HG02678 (cell line): Measurements from ENCODE around the gene MRPL33.

Source experiments
- ATAC-seq: cut with Tn5 transposase; IDR thresholded peaks from one replicate; pipeline ENCODE4 v1.9.1; 2021; ENCODE audit warnings: mild to moderate bottlenecking, moderate library complexity; ENCODE audit not compliant: unreplicated experiment

The MRPL33 gene

GRCh38 chr2:27773959-27774358 is 2.4 kb downstream of the MRPL33 start:
- ATAC-seq: no peak

- ATAC-seq: no peak
Observed at GRCh38 chr2:27776097-27776496, 4.6 kb downstream of the MRPL33 start.

- ATAC-seq: no peak
Observed at GRCh38 chr2:27776696-27777095, 5.2 kb downstream of the MRPL33 start.

- ATAC-seq: no peak
Observed at GRCh38 chr2:27779417-27780055, 8.0 kb downstream of the MRPL33 start.

GRCh38 chr2:27781496-27781895 is 10.0 kb downstream of the MRPL33 start:
- no peak for ATAC-seq

- no peak for ATAC-seq
Observed at GRCh38 chr2:27782701-27783100, 11.2 kb downstream of the MRPL33 start.

GRCh38 chr2:27790796-27791195 is 19.3 kb downstream of the MRPL33 start:
- ATAC-seq: no peak

GRCh38 chr2:27792759-27793158 is 21.2 kb downstream of the MRPL33 start:
- ATAC-seq: no peak

GRCh38 chr2:27795093-27795834 is 23.7 kb downstream of the MRPL33 start:
- no peak for ATAC-seq

- ATAC-seq: no peak
Observed at GRCh38 chr2:27795868-27796277, 24.4 kb downstream of the MRPL33 start.

GRCh38 chr2:27796791-27797765 is 25.6 kb downstream of the MRPL33 start:
- no peak for ATAC-seq

GRCh38 chr2:27797841-27798240 is 26.3 kb downstream of the MRPL33 start:
- no peak for ATAC-seq

- ATAC-seq: no peak
Observed at GRCh38 chr2:27798486-27798885, 27.0 kb downstream of the MRPL33 start.

- no peak for ATAC-seq
Observed at GRCh38 chr2:27798948-27799645, 27.6 kb downstream of the MRPL33 start.

GRCh38 chr2:27799646-27800010 is 28.1 kb downstream of the MRPL33 start:
- ATAC-seq: no peak

- ATAC-seq: no peak
Observed at GRCh38 chr2:27800856-27801255, 29.3 kb downstream of the MRPL33 start.

GRCh38 chr2:27802547-27802946 is 31.0 kb downstream of the MRPL33 start:
- no peak for ATAC-seq

- no peak for ATAC-seq
Observed at GRCh38 chr2:27803046-27803445, 31.5 kb downstream of the MRPL33 start.

- ATAC-seq: no peak
Observed at GRCh38 chr2:27804146-27804545, 32.6 kb downstream of the MRPL33 start.

GRCh38 chr2:27805180-27805579 is 33.7 kb downstream of the MRPL33 start:
- no peak for ATAC-seq
